Lower leg skin (tissue), 4 donors: ENCODE measurements around the gene PSG7. TPM values are rescaled to one million over a fixed set of nuclear protein-coding genes. Genes with fewer than 3 reads are reported as not detected.

ENCODE experiments used
- total RNA-seq, 4 donors: library from RNA; depleted of rRNA; stranded (reverse); fragments of >200 nt; gene quantifications; one replicate each; pipeline ENCODE4 v1.1.0, GENCODE V29; 2016

Gene PSG7
- total RNA-seq, 4 donors from 2014 or later = 0.25 to 7.4 (median 1.8) TPM

Other genes starting within 250 kb of the PSG7 start
- gene PSG3, start 196.7 kb downstream of the PSG7 start, total RNA-seq = not detected
- not detected for gene PSG8, start 171.5 kb downstream of the PSG7 start, total RNA-seq
- gene PSG1, start 57.5 kb downstream of the PSG7 start, total RNA-seq = not detected
- gene PSG6, start 19.3 kb downstream of the PSG7 start, total RNA-seq = 1 to 10 TPM in 1 of 4 donors, not detected in 3; 1.9 TPM
- not detected for gene PSG11, start 89.3 kb upstream of the PSG7 start, total RNA-seq
- 1 to 10 TPM in 1 of 4 donors, under 1 TPM in 1, not detected in 2; 0.65 to 1.3 TPM for gene PSG2, start 145.5 kb upstream of the PSG7 start, total RNA-seq
- gene PSG5, start 249.3 kb upstream of the PSG7 start, total RNA-seq = 10 to 100 TPM in 1 of 4 donors, 1 to 10 TPM in 3; 1.5 to 11.2 (median 2.0) TPM